GM23338 (cell line): ENCODE data around the gene CCDC137.

Experiments
- EZH2 ChIP-seq: fragments of 200-600 bp; sonication (generic); IDR thresholded peaks from one replicate; pipeline ENCODE4 v1.8.0; 2017; ENCODE audit warnings: antibody characterized with exemption, mild to moderate bottlenecking, low read depth; ENCODE audit not compliant: unreplicated experiment
- ZNF114 ChIP-seq: fragments of 250-450 bp; sonication (Bioruptor Pico); IDR thresholded peaks from 2 replicates; pipeline ENCODE4 v1.5.0; 2020; ENCODE audit warnings: mild to moderate bottlenecking, moderate library complexity
- TF ChIP-seq, protein P1 (sequence below), 2 experiments: fragments of 200-600 bp in 1 of 2; sonication (generic) in 1 of 2; conservative IDR thresholded peaks; 2 replicates each; pipeline versions ENCODE4 v1.5.1 to v1.6.1; 2016 to 2017; ENCODE audit warnings: antibody characterized with exemption in 2 of 2, low read depth in 2 of 2, mild to moderate bottlenecking in 2 of 2, moderate library complexity in 1 of 2

DNA sequence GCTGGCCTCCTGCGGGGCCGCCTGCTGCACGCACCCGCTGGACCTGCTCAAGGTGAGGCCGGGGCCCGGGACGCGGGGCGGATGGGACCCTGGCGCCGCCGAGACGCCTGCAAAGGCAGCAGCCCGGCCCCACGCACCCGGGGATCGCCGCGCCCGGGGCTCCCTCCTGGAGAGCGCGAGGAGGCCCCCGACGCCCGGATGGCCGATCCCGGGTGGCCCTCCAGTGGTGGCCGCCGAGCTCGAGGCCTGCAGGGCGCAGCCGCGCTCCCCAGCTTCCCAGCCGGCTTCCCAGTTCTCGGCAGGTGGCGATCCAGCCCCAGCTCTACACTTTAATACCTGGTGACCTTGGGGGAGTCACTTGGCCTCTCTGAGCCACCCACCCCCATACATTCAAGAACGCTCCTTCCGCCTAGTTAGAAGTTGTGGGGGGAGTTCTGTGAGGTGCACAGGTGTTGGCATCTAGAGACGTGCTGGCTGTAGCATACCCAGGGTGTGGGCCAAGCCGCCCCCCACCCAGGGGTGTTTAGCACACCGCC, 46.0 kb downstream of the CCDC137 start:
- TF ChIP-seq, protein P1, sequence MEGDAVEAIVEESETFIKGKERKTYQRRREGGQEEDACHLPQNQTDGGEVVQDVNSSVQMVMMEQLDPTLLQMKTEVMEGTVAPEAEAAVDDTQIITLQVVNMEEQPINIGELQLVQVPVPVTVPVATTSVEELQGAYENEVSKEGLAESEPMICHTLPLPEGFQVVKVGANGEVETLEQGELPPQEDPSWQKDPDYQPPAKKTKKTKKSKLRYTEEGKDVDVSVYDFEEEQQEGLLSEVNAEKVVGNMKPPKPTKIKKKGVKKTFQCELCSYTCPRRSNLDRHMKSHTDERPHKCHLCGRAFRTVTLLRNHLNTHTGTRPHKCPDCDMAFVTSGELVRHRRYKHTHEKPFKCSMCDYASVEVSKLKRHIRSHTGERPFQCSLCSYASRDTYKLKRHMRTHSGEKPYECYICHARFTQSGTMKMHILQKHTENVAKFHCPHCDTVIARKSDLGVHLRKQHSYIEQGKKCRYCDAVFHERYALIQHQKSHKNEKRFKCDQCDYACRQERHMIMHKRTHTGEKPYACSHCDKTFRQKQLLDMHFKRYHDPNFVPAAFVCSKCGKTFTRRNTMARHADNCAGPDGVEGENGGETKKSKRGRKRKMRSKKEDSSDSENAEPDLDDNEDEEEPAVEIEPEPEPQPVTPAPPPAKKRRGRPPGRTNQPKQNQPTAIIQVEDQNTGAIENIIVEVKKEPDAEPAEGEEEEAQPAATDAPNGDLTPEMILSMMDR (conservative IDR thresholded peaks at IDR 0.05; ENCODE audit: low read depth in 2 of 2) = 0 out of 4 replicates have a peak, but pooled peaks of 1 of the 2 experiments have one; percentile 20
- TF ChIP-seq ZNF114 (CRISPR knock-in tag) (no peak), EZH2 (no peak)
